Lower leg skin (tissue), 4 donors: ENCODE data around the gene ERVV-1. TPM values are rescaled to one million over a fixed set of nuclear protein-coding genes. Genes with fewer than 3 reads are reported as not detected.
A peak's percentile ranks its signal among the peaks of the same experiment; 100 is the strongest.
"Not testable (repeated sequence)": the region's sequence is repeated elsewhere in the genome, so short reads cannot be mapped to it uniquely, and the experiment has no call there.

Source experiments
- DNase-seq, 2 donors: peaks; one replicate each; pipeline ENCODE4 v3.0.0-alpha.2; 2019; ENCODE audit warnings: low spot score in 2 of 2
- H3K4me3 ChIP-seq: fragments of 200-600 bp; sonication (generic); 2 replicates; pipeline ENCODE4 v1.5.1; 2017; ENCODE audit warnings: mild to moderate bottlenecking, low read depth; ENCODE audit not compliant: poor library complexity, severe bottlenecking
- CTCF ChIP-seq, 3 donors: fragments of 450-650 bp; IDR thresholded peaks; one replicate each; pipeline ENCODE4 v1.5.1; 2016; ENCODE audit warnings: antibody characterized with exemption in 3 of 3, mild to moderate bottlenecking in 3 of 3, moderate library complexity in 2 of 3
- POLR2A ChIP-seq, 2 donors: fragments of 450-650 bp; IDR thresholded peaks; one replicate each; pipeline ENCODE4 v1.6.1; 2016 to 2017; ENCODE audit warnings: antibody characterized with exemption in 2 of 2, mild to moderate bottlenecking in 1 of 2, moderate library complexity in 1 of 2
- WGBS, 2 donors: methylation state at CpG; one replicate each; pipeline ENCODE4 v1.1.5; 2018; 5-methylcytosine and 5-hydroxymethylcytosine counted together
- intact Hi-C: fragments of 100-400 bp; cut with DNase I; formaldehyde crosslinking; loops from one replicate; pipeline ENCODE4 v1.15.0; 2023; ENCODE audit warnings: low total_unique reads
- total RNA-seq, 4 donors: library from RNA; depleted of rRNA; stranded (reverse); fragments of >200 nt; gene quantifications; one replicate each; pipeline ENCODE4 v1.1.0, GENCODE V29; 2016

Gene ERVV-1
- total RNA-seq, 4 donors from 2014 or later: not detected

- TF ChIP-seq POLR2A (IDR thresholded peaks at IDR 0.05): no peak
- TF ChIP-seq CTCF (IDR thresholded peaks at IDR 0.05): no peak
- 80 to 85% methylated on average over 6 of the region's 6 CpGs for WGBS, 2 donors
- intact Hi-C loops: no loop called here
Measured at GRCh38 chr19:53012006-53012405, 1.7 kb upstream of the ERVV-1 start.

DNA sequence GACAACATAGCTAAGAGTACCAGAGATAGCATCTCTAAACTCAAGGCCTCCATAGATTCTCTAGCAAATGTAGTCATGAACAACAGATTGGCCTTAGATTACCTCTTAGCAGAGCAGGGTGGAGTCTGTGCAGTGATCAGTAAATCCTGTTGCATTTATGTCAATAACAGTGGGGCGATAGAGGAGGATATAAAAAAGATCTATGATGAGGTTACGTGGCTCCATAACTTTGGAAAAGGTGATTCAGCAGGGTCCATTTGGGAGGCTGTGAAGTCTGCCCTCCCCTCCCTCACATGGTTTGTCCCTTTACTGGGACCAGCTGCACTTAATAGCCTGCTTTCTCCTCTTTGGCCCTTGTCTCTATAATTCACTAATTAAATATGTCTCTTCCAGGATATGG, 1.4 kb downstream of the ERVV-1 start:
- no peak overlapping the region for H3K4me3 ChIP-seq
- intact Hi-C loops: no loop called here
- DNase-seq: no peak
- WGBS, 2 donors: 95% methylated on average over 2 of the region's 2 CpGs
- TF ChIP-seq POLR2A (IDR thresholded peaks at IDR 0.05) (no peak), CTCF (IDR thresholded peaks at IDR 0.05) (no peak)

More at GRCh38 chr19:53012006-53012405, 1.7 kb upstream of the ERVV-1 start:
- no peak for DNase-seq
- no peak overlapping the region for H3K4me3 ChIP-seq

DNA sequence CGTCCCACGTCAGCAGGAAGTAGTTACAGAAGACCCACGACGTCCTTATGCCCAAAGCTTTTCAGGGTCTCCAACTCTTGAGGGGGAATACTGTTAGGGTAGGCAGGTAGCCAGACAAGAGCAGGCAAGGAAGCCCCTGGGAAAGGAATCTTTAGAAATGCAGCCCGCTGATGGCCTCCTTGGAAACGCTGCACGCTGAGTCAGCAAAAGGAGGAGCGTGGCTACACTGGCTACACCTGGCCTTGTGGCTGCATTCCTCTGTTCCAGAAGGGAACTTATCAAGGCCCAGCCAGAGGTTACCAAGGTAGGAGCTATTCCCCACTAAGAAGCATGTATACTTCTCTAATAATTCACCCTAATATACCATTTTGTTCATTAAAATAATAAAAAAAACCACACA, 2.0 kb downstream of the ERVV-1 start:
- 78 to 81% methylated on average over 8 of the region's 8 CpGs for WGBS, 2 donors

DNA sequence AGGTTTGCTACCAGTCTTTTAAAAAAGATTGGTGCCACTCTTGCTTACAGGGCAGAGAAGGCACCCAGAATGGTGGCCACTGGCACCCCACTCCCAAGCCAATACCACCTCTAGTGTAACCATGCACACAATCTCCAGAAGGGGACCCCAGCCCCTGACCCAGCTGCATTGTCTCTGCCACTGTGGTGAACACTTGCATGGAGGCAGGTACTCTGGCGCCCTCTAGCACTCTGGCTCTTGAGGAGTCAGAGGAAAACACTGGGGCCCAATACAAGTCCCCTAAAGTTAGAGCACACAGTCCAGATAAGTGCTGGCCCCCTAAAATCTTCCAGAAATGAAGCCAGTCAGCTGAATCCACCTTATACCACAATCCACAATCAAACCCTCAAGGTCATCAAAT, 6.0 kb downstream of the ERVV-1 start:
- DNase-seq: peak in 1 of 2 donors; percentile 43
- TF ChIP-seq POLR2A (IDR thresholded peaks at IDR 0.05) (no peak), CTCF (IDR thresholded peaks at IDR 0.05) (no peak)
- 7 to 12% methylated on average over 1 of the region's 1 CpG for WGBS, 2 donors
- intact Hi-C loops: no loop called here
- H3K4me3 ChIP-seq: no peak overlapping the region

More for the DNA sequence above, 2.0 kb downstream of the ERVV-1 start:
- DNase-seq: peak in 1 of 2 donors; percentile 40
- intact Hi-C loops: no loop called here
- TF ChIP-seq POLR2A (IDR thresholded peaks at IDR 0.05) (no peak), CTCF (IDR thresholded peaks at IDR 0.05) (no peak)
- H3K4me3 ChIP-seq: no peak overlapping the region

DNA sequence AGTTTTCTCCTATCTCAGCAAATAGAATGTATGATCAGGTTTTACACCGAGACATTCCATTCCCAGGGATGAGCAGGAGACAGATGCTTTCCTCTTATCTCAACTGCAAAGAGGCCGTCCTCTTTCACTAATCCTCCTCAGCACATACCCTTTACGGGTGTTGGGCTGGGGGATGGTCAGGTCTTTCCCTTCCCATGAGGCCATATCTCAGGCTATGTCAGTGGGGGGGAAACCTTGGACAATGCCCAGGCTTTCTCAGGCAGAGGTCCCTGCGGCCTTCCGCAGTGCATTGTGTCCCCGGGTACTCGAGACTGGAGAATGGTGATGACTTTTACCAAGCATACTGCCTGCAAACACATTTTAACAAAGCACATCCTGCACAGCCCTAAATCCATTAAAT, 14.6 kb downstream of the ERVV-1 start:
- intact Hi-C loops, H3K4me3 ChIP-seq: not testable (repeated sequence)
- DNase-seq: peak in 1 of 2 donors; percentile 54
- WGBS, 2 donors: 48 to 56% methylated on average over 7 of the region's 7 CpGs

GRCh38 chr19:53034054-53034453, 20.3 kb downstream of the ERVV-1 start:
- no peak for DNase-seq
- no peak for TF ChIP-seq CTCF (IDR thresholded peaks at IDR 0.05)
- no peak for TF ChIP-seq POLR2A (IDR thresholded peaks at IDR 0.05)
- H3K4me3 ChIP-seq: no peak overlapping the region
- intact Hi-C loops: no loop called here
- 59 to 68% methylated on average over 2 of the region's 2 CpGs for WGBS, 2 donors
